ENCODE measurements around the gene GNG14.

Gene GNG14

DNA sequence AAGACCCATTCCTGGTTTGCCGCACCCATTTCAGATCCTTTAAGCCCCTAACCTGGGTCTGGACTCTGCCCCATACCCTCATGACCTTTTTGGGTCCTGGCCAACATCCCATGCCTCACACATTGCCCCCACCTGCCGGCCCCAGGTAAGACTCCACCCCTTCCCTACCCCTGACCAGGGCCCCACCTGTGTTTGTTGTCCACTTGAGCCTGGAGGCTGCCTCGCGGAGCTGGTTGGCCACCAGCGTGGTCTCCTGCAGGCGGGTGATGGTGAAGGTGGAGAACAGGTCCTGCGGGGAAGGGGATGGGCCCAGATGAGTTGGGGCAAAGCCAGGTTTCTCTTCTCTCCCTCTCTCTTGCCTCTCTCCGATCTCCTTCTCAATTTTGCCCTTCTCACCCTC is 40.8 kb upstream of the GNG14 start:
- H3K27me3 ChIP-seq (ENCODE audit: insufficient read depth, poor library complexity, severe bottlenecking): no peaks in the 10 kb centered on the region
- no peak for DNase-seq (ENCODE audit: low read depth in 1 of 2, low spot score in 1 of 2)
- TF ChIP-seq SPI1 (IDR thresholded peaks at IDR 0.05; ENCODE audit: borderline replicate concordance, low read depth) (no peak), CTCF (IDR thresholded peaks at IDR 0.05; ENCODE audit: insufficient read depth, low read length) (no peak), REST (IDR thresholded peaks at IDR 0.05; ENCODE audit: insufficient replicate concordance, low read depth) (no peak), POLR2AphosphoS5 (IDR thresholded peaks at IDR 0.05; ENCODE audit: low read depth) (no peak), GABPA (IDR thresholded peaks at IDR 0.05; ENCODE audit: low read depth) (no peak)
- H3K4me3 ChIP-seq (replicated peaks; ENCODE audit: insufficient read depth, low read length): no peak overlapping the region
- no peak overlapping the region for H3K27ac ChIP-seq (replicated peaks)

- TF ChIP-seq REST (IDR thresholded peaks at IDR 0.05; ENCODE audit: insufficient replicate concordance, low read depth): no peak
- no peak for TF ChIP-seq SPI1 (IDR thresholded peaks at IDR 0.05; ENCODE audit: borderline replicate concordance, low read depth)
- TF ChIP-seq POLR2AphosphoS5 (IDR thresholded peaks at IDR 0.05; ENCODE audit: low read depth): 0 out of 2 replicates have a peak, but pooled peaks have one; percentile 25
- no peak for TF ChIP-seq GABPA (IDR thresholded peaks at IDR 0.05; ENCODE audit: low read depth)
- TF ChIP-seq CTCF (IDR thresholded peaks at IDR 0.05; ENCODE audit: insufficient read depth, low read length): no peak
- DNase-seq (ENCODE audit: low read depth in 1 of 2, low spot score in 1 of 2): no peak
- H3K4me3 ChIP-seq (replicated peaks; ENCODE audit: insufficient read depth, low read length): no peak overlapping the region
- H3K27me3 ChIP-seq (ENCODE audit: insufficient read depth, poor library complexity, severe bottlenecking): no peaks in the 10 kb centered on the region
- no peak overlapping the region for H3K27ac ChIP-seq (replicated peaks)
These were observed 40.2 kb upstream of the GNG14 start for GRCh38 chr19:12647490-12648071.

GRCh38 chr19:12648088-12648487 is 39.7 kb upstream of the GNG14 start:
- no peak overlapping the region for H3K27ac ChIP-seq (replicated peaks)
- DNase-seq (ENCODE audit: low read depth in 1 of 2, low spot score in 1 of 2): no peak

More at GRCh38 chr19:12648088-12648487, 39.7 kb upstream of the GNG14 start:
- no peaks in the 10 kb centered on the region for H3K27me3 ChIP-seq (ENCODE audit: insufficient read depth, poor library complexity, severe bottlenecking)
- no peak for TF ChIP-seq SPI1 (IDR thresholded peaks at IDR 0.05; ENCODE audit: borderline replicate concordance, low read depth)
- no peak; the same call in 1 of the 2 replicates for TF ChIP-seq POLR2AphosphoS5 (IDR thresholded peaks at IDR 0.05; ENCODE audit: low read depth)
- no peak for TF ChIP-seq GABPA (IDR thresholded peaks at IDR 0.05; ENCODE audit: low read depth)
- no peak for TF ChIP-seq CTCF (IDR thresholded peaks at IDR 0.05; ENCODE audit: insufficient read depth, low read length)
- TF ChIP-seq REST (IDR thresholded peaks at IDR 0.05; ENCODE audit: insufficient replicate concordance, low read depth): no peak
- H3K4me3 ChIP-seq (replicated peaks; ENCODE audit: insufficient read depth, low read length): no peak overlapping the region

Data from HL-60 (cell line).